ENCODE data around the gene HRCT1. TPM values are rescaled to one million over a fixed set of nuclear protein-coding genes. Genes with fewer than 3 reads are reported as not detected.
"Not testable (repeated sequence)": the region's sequence is repeated elsewhere in the genome, so short reads cannot be mapped to it uniquely, and the experiment has no call there.

The HRCT1 gene
- total RNA-seq, 5 donors from 2014 or later (not counting 1 experiment from before 2014, with no cell fraction given): not detected

- Histone ChIP-seq H3K9me3 (no peaks in the 10 kb centered on the region), H3K27ac (ENCODE audit: low read length) (no peak overlapping the region), H3K36me3 (ENCODE audit: control insufficient read depth in 2 of 2, extremely low read depth in 1 of 2, insufficient read depth in 1 of 2, low read length in 1 of 2) (peaks cover 0 to 3% of the 10 kb centered on the region in 2 donors), H3K4me3 (ENCODE audit: control insufficient read depth in 1 of 2, extremely low read depth in 1 of 2, low read length in 1 of 2) (no peak overlapping the region), H3K27me3 (replicated peaks in 1 of 2; ENCODE audit: control insufficient read depth in 2 of 2, extremely low read depth in 1 of 2, insufficient read depth in 2 of 2, low read length in 1 of 2) (no peaks in the 10 kb centered on the region), H3K4me1 (ENCODE audit: control insufficient read depth in 1 of 2, extremely low read depth in 1 of 2, insufficient read depth in 2 of 2, low read length in 2 of 2) (peaks cover 39 to 62% of the 10 kb centered on the region in 2 experiments)
- Mint-ChIP-seq H3K36me3 (no peaks in the 10 kb centered on the region), H3K4me3 (peak overlapping the region in 1 of 3 donors; percentile 89), H3K27ac (peak overlapping the region; percentile 98 to 99), H3K4me1 (peaks cover 55 to 59% (median 56%) of the 10 kb centered on the region in 3 donors), H3K9me3 (no peaks in the 10 kb centered on the region), H3K27me3 (no peaks in the 10 kb centered on the region)
- ChIA-PET POLR2A (interaction anchor here (0.6 kb wide), 2 partner anchors 16 to 22 kb away, joined by 3 to 5 read pairs; no protein-coding TSS in a partner anchor), CTCF (interaction anchor here (0.6 to 2.2 kb wide), 7 partner anchors 8 to 159 kb away, joined by 3 to 7 read pairs (median 4); no protein-coding TSS in a partner anchor)
- DNase-seq: no peak
- ATAC-seq (replicated peaks in 1 of 4): no peak
- 83% methylated on average over 7 of the region's 10 CpGs for WGBS (ENCODE audit: insufficient coverage)
Observed at GRCh38 chr9:35911690-35912089, 5.7 kb downstream of the HRCT1 start.

GRCh38 chr9:35912791-35913400, 6.9 kb downstream of the HRCT1 start:
- POLR2A ChIA-PET: no interaction called here
- Mint-ChIP-seq H3K9me3 (no peaks in the 10 kb centered on the region), H3K4me3 (no peak overlapping the region), H3K27ac (peak overlapping the region in 1 of 2 donors; percentile 79), H3K27me3 (no peaks in the 10 kb centered on the region), H3K4me1 (peaks cover 43 to 49% (median 47%) of the 10 kb centered on the region in 3 donors), H3K36me3 (no peaks in the 10 kb centered on the region)
- H3K36me3 ChIP-seq (ENCODE audit: control insufficient read depth in 2 of 2, extremely low read depth in 1 of 2, insufficient read depth in 1 of 2, low read length in 1 of 2): no peaks in the 10 kb centered on the region
- H3K4me1 ChIP-seq (ENCODE audit: control insufficient read depth in 1 of 2, extremely low read depth in 1 of 2, insufficient read depth in 2 of 2, low read length in 2 of 2): peaks cover 34 to 50% of the 10 kb centered on the region in 2 experiments
- H3K27me3 ChIP-seq (replicated peaks in 1 of 2; ENCODE audit: control insufficient read depth in 2 of 2, extremely low read depth in 1 of 2, insufficient read depth in 2 of 2, low read length in 1 of 2): no peaks in the 10 kb centered on the region
- no peak overlapping the region for H3K27ac ChIP-seq (ENCODE audit: low read length)
- WGBS (ENCODE audit: insufficient coverage): 96% methylated on average over 7 of the region's 10 CpGs
- no peak overlapping the region for H3K4me3 ChIP-seq (ENCODE audit: control insufficient read depth in 1 of 2, extremely low read depth in 1 of 2, low read length in 1 of 2)
- no peaks in the 10 kb centered on the region for H3K9me3 ChIP-seq
- ATAC-seq (replicated peaks in 1 of 4) (no peak), DNase-seq (no peak)
- CTCF ChIA-PET: interaction anchor here (1.5 to 2.2 kb wide), 2 partner anchors 10 kb away, joined by 3 to 7 read pairs; no protein-coding TSS in a partner anchor

DNA sequence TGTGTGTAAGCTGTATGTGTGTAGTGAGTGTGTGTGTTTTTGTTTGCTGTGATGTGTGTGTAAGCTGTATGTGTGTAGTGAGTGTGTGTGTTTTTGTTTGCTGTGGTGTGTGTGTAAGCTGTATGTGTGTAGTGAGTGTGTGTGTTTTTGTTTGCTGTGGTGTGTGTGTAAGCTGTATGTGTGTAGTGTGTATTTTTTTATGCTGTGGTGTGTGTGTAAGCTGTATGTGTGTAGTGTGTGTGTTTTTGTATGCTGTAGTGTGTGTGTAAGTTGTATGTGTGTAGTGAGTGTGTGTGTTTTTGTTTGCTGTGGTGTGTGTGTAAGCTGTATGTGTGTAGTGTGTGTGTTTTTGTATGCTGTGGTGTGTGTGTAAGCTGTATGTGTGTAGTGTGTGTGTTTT, 7.4 kb downstream of the HRCT1 start:
- DNase-seq; H3K27me3 Mint-ChIP-seq; H3K27ac ChIP-seq (ENCODE audit: low read length); H3K4me3 ChIP-seq (ENCODE audit: control insufficient read depth in 1 of 2, extremely low read depth in 1 of 2, low read length in 1 of 2); POLR2A ChIA-PET; H3K9me3 ChIP-seq; H3K36me3 Mint-ChIP-seq; H3K36me3 ChIP-seq (ENCODE audit: control insufficient read depth in 2 of 2, extremely low read depth in 1 of 2, insufficient read depth in 1 of 2, low read length in 1 of 2); H3K27ac Mint-ChIP-seq; H3K9me3 Mint-ChIP-seq; ATAC-seq (replicated peaks in 1 of 4); H3K4me3 Mint-ChIP-seq; H3K27me3 ChIP-seq (replicated peaks in 1 of 2; ENCODE audit: control insufficient read depth in 2 of 2, extremely low read depth in 1 of 2, insufficient read depth in 2 of 2, low read length in 1 of 2); CTCF ChIA-PET: not testable (repeated sequence)
- peaks cover 30 to 45% of the 10 kb centered on the region in 2 experiments for H3K4me1 ChIP-seq (ENCODE audit: control insufficient read depth in 1 of 2, extremely low read depth in 1 of 2, insufficient read depth in 2 of 2, low read length in 2 of 2)
- H3K4me1 Mint-ChIP-seq: peaks cover 38 to 44% (median 44%) of the 10 kb centered on the region in 3 donors

GRCh38 chr9:35914301-35914807, 8.4 kb downstream of the HRCT1 start:
- Mint-ChIP-seq H3K27ac (no peak overlapping the region), H3K27me3 (no peaks in the 10 kb centered on the region), H3K4me3 (no peak overlapping the region), H3K9me3 (no peaks in the 10 kb centered on the region), H3K4me1 (peaks cover 29 to 40% (median 37%) of the 10 kb centered on the region in 3 donors), H3K36me3 (no peaks in the 10 kb centered on the region)
- Histone ChIP-seq H3K36me3 (ENCODE audit: control insufficient read depth in 2 of 2, extremely low read depth in 1 of 2, insufficient read depth in 1 of 2, low read length in 1 of 2) (no peaks in the 10 kb centered on the region), H3K4me1 (ENCODE audit: control insufficient read depth in 1 of 2, extremely low read depth in 1 of 2, insufficient read depth in 2 of 2, low read length in 2 of 2) (peaks cover 21 to 35% of the 10 kb centered on the region in 2 experiments), H3K4me3 (ENCODE audit: control insufficient read depth in 1 of 2, extremely low read depth in 1 of 2, low read length in 1 of 2) (no peak overlapping the region), H3K27me3 (replicated peaks in 1 of 2; ENCODE audit: control insufficient read depth in 2 of 2, extremely low read depth in 1 of 2, insufficient read depth in 2 of 2, low read length in 1 of 2) (no peaks in the 10 kb centered on the region), H3K27ac (ENCODE audit: low read length) (no peak overlapping the region), H3K9me3 (no peaks in the 10 kb centered on the region)
- ATAC-seq (replicated peaks in 1 of 4) (peak in 2 of 4 experiments; percentile 12 to 48), DNase-seq (peak in 1 of 35 experiments; percentile 27)
- ChIA-PET CTCF (no interaction called here), POLR2A (no interaction called here)
- 83% methylated on average over 6 of the region's 9 CpGs for WGBS (ENCODE audit: insufficient coverage)

- peak overlapping the region in 1 of 2 donors; percentile 44 for H3K27ac Mint-ChIP-seq
- H3K4me3 ChIP-seq (ENCODE audit: control insufficient read depth in 1 of 2, extremely low read depth in 1 of 2, low read length in 1 of 2): no peak overlapping the region
- H3K9me3 ChIP-seq: no peaks in the 10 kb centered on the region
- DNase-seq (no peak), ATAC-seq (replicated peaks in 1 of 4) (no peak)
- H3K27ac ChIP-seq (ENCODE audit: low read length): no peak overlapping the region
- H3K36me3 ChIP-seq (ENCODE audit: control insufficient read depth in 2 of 2, extremely low read depth in 1 of 2, insufficient read depth in 1 of 2, low read length in 1 of 2): no peaks in the 10 kb centered on the region
- no peaks in the 10 kb centered on the region for H3K27me3 Mint-ChIP-seq
- ChIA-PET POLR2A (no interaction called here), CTCF (no interaction called here)
- H3K27me3 ChIP-seq (replicated peaks in 1 of 2; ENCODE audit: control insufficient read depth in 2 of 2, extremely low read depth in 1 of 2, insufficient read depth in 2 of 2, low read length in 1 of 2): no peaks in the 10 kb centered on the region
- H3K9me3 Mint-ChIP-seq: no peaks in the 10 kb centered on the region
- H3K4me1 ChIP-seq (ENCODE audit: control insufficient read depth in 1 of 2, extremely low read depth in 1 of 2, insufficient read depth in 2 of 2, low read length in 2 of 2): peaks cover 7 to 21% of the 10 kb centered on the region in 2 experiments
- H3K4me1 Mint-ChIP-seq: peaks cover 18 to 28% (median 23%) of the 10 kb centered on the region in 3 donors
- H3K36me3 Mint-ChIP-seq: no peaks in the 10 kb centered on the region
- no peak overlapping the region for H3K4me3 Mint-ChIP-seq
- WGBS (ENCODE audit: insufficient coverage): 87% methylated on average over 9 of the region's 16 CpGs
Observed at GRCh38 chr9:35915681-35916294, 9.8 kb downstream of the HRCT1 start.

- CTCF ChIA-PET: no interaction called here
- Histone ChIP-seq H3K9me3 (no peaks in the 10 kb centered on the region), H3K27ac (ENCODE audit: low read length) (no peak overlapping the region), H3K27me3 (replicated peaks in 1 of 2; ENCODE audit: control insufficient read depth in 2 of 2, extremely low read depth in 1 of 2, insufficient read depth in 2 of 2, low read length in 1 of 2) (no peaks in the 10 kb centered on the region), H3K36me3 (ENCODE audit: control insufficient read depth in 2 of 2, extremely low read depth in 1 of 2, insufficient read depth in 1 of 2, low read length in 1 of 2) (no peaks in the 10 kb centered on the region), H3K4me1 (ENCODE audit: control insufficient read depth in 1 of 2, extremely low read depth in 1 of 2, insufficient read depth in 2 of 2, low read length in 2 of 2) (peaks cover 0 to 9% of the 10 kb centered on the region in 2 experiments), H3K4me3 (ENCODE audit: control insufficient read depth in 1 of 2, extremely low read depth in 1 of 2, low read length in 1 of 2) (no peak overlapping the region)
- ATAC-seq (replicated peaks in 1 of 4) (no peak), DNase-seq (no peak)
- Mint-ChIP-seq H3K4me1 (peaks cover 5 to 16% (median 10%) of the 10 kb centered on the region in 3 donors), H3K9me3 (no peaks in the 10 kb centered on the region), H3K4me3 (no peak overlapping the region), H3K36me3 (no peaks in the 10 kb centered on the region), H3K27me3 (no peaks in the 10 kb centered on the region), H3K27ac (peak overlapping the region in 1 of 2 donors; percentile 64)
- POLR2A ChIA-PET: no interaction called here
- 92% methylated on average over 1 of the region's 4 CpGs for WGBS (ENCODE audit: insufficient coverage)
Observed at GRCh38 chr9:35917261-35917660, 11.3 kb downstream of the HRCT1 start.

Data from T-cell (primary cell).